ENCODE results near the gene ABCB11. TPM values are rescaled to one million over a fixed set of nuclear protein-coding genes. Genes with fewer than 3 reads are reported as not detected.

ABCB11 gene
- total RNA-seq, 4 donors from 2014 or later, result 0.06 TPM; not detected in 3

- H3K27me3 ChIP-seq, result no peaks in the 10 kb centered on the region
- intact Hi-C loops (cut with DNase I), result no loop called here
- H3K4me1 ChIP-seq, result no peaks in the 10 kb centered on the region
- DNase-seq (ENCODE audit: extremely low spot score), result no peak
- no peaks in the 10 kb centered on the region for H3K36me3 ChIP-seq
- no peak overlapping the region for H3K27ac ChIP-seq (replicated peaks in 1 of 4)
- no peak for TF ChIP-seq POLR2A (IDR thresholded peaks at IDR 0.05; ENCODE audit: low read depth)
- no peak for TF ChIP-seq EP300 (IDR thresholded peaks at IDR 0.05)
- TF ChIP-seq CTCF (IDR thresholded peaks at IDR 0.05), result no peak
- TF ChIP-seq POLR2AphosphoS5 (IDR thresholded peaks at IDR 0.05), result no peak
- H3K4me3 ChIP-seq, result no peak overlapping the region
- peaks cover 0 to 3% (median 0%) of the 10 kb centered on the region in 4 donors for H3K9me3 ChIP-seq
- WGBS, result 95% methylated on average over 1 of the region's 1 CpG
These were observed 11.7 kb upstream of the ABCB11 start for GRCh38 chr2:169042856-169043255.

DNA sequence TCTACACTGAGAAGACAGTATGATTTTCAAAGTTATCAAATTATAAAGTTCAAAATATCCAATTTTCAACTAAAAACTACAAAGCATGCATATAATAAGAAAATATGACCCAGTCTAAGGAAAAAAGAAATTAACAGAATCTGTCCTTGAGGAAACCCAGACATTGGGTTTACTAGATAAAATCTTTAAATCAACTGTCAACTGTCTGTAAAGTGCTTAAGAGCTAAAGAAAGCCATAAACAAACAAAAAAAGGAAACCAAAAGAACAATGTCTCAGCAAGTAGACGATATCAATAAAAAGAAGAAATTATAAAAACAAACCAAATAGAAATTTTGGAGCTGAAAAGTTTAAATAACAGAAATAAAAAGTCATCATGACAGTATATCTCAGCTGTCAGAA is 10.5 kb upstream of the ABCB11 start:
- Histone ChIP-seq H3K27me3 (no peaks in the 10 kb centered on the region), H3K9me3 (peaks cover 0 to 3% (median 0%) of the 10 kb centered on the region in 4 donors), H3K4me1 (no peaks in the 10 kb centered on the region), H3K4me3 (no peak overlapping the region), H3K27ac (replicated peaks in 1 of 4) (no peak overlapping the region), H3K36me3 (no peaks in the 10 kb centered on the region)
- intact Hi-C loops (cut with DNase I), result no loop called here
- DNase-seq (ENCODE audit: extremely low spot score), result no peak
- TF ChIP-seq POLR2AphosphoS5 (IDR thresholded peaks at IDR 0.05), result no peak
- no peak for TF ChIP-seq POLR2A (IDR thresholded peaks at IDR 0.05; ENCODE audit: low read depth)
- no peak for TF ChIP-seq CTCF (IDR thresholded peaks at IDR 0.05)
- TF ChIP-seq EP300 (IDR thresholded peaks at IDR 0.05), result no peak
- WGBS, result 66% methylated on average over 1 of the region's 1 CpG

GRCh38 chr2:169039702-169040101 is 8.6 kb upstream of the ABCB11 start:
- H3K4me3 ChIP-seq, result no peak overlapping the region
- DNase-seq (ENCODE audit: extremely low spot score), result no peak
- intact Hi-C loops (cut with DNase I), result no loop called here
- no peaks in the 10 kb centered on the region for H3K4me1 ChIP-seq
- no peak overlapping the region for H3K27ac ChIP-seq (replicated peaks in 1 of 4)
- H3K9me3 ChIP-seq, result peaks cover 0 to 3% (median 0%) of the 10 kb centered on the region in 4 donors
- TF ChIP-seq POLR2A (IDR thresholded peaks at IDR 0.05; ENCODE audit: low read depth), result no peak
- no peak for TF ChIP-seq CTCF (IDR thresholded peaks at IDR 0.05)
- no peak for TF ChIP-seq POLR2AphosphoS5 (IDR thresholded peaks at IDR 0.05)
- no peak for TF ChIP-seq EP300 (IDR thresholded peaks at IDR 0.05)
- H3K36me3 ChIP-seq, result no peaks in the 10 kb centered on the region
- 75% methylated on average over 4 of the region's 4 CpGs for WGBS
- H3K27me3 ChIP-seq, result no peaks in the 10 kb centered on the region

DNA sequence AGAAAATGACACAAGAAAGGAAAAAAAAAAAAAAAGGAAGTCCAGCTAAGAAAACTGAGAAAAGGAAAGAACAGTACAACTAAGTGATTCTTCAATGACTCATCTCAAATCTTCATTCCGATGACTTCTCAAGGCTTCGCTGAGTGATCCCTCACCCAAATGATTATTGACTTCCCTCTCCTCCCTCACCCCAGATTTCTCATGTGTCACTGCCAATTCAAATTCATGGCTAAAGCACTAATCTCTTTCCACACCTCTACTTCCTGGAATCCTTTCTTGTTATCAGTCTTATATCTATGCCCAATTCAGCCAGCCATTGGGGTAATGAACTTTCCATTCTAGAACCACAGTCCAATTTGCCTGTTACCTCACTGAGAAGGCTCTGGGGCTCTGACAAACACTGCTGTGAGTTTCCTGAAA is 7.2 kb upstream of the ABCB11 start:
- no peaks in the 10 kb centered on the region for H3K4me1 ChIP-seq
- no peak overlapping the region for H3K27ac ChIP-seq (replicated peaks in 1 of 4)
- no peak for TF ChIP-seq CTCF (IDR thresholded peaks at IDR 0.05)
- no peak for TF ChIP-seq POLR2AphosphoS5 (IDR thresholded peaks at IDR 0.05)
- no peak for TF ChIP-seq EP300 (IDR thresholded peaks at IDR 0.05)
- no peak for TF ChIP-seq POLR2A (IDR thresholded peaks at IDR 0.05; ENCODE audit: low read depth)
- H3K9me3 ChIP-seq, result peaks cover 0 to 3% (median 0%) of the 10 kb centered on the region in 4 donors
- intact Hi-C loops (cut with DNase I), result no loop called here
- 78% methylated on average over 2 of the region's 2 CpGs for WGBS
- no peak for DNase-seq (ENCODE audit: extremely low spot score)
- no peaks in the 10 kb centered on the region for H3K27me3 ChIP-seq
- no peaks in the 10 kb centered on the region for H3K36me3 ChIP-seq
- H3K4me3 ChIP-seq, result no peak overlapping the region

- TF ChIP-seq POLR2AphosphoS5 (IDR thresholded peaks at IDR 0.05), result no peak
- TF ChIP-seq EP300 (IDR thresholded peaks at IDR 0.05), result no peak
- TF ChIP-seq CTCF (IDR thresholded peaks at IDR 0.05), result no peak
- no peak for TF ChIP-seq POLR2A (IDR thresholded peaks at IDR 0.05; ENCODE audit: low read depth)
- intact Hi-C loops (cut with DNase I), result no loop called here
- 76% methylated on average over 4 of the region's 4 CpGs for WGBS
These were observed 5.8 kb upstream of the ABCB11 start for GRCh38 chr2:169036736-169037440.

More at GRCh38 chr2:169036736-169037440, 5.8 kb upstream of the ABCB11 start:
- no peak for DNase-seq (ENCODE audit: extremely low spot score)
- Histone ChIP-seq H3K4me1 (no peaks in the 10 kb centered on the region), H3K4me3 (no peak overlapping the region), H3K27me3 (no peaks in the 10 kb centered on the region), H3K9me3 (no peaks in the 10 kb centered on the region), H3K27ac (replicated peaks in 1 of 4) (no peak overlapping the region), H3K36me3 (no peaks in the 10 kb centered on the region)
